ENCODE results near the gene HERC3.
"Not testable (repeated sequence)": the region's sequence is repeated elsewhere in the genome, so short reads cannot be mapped to it uniquely, and the experiment has no call there.

The HERC3 gene

GRCh38 chr4:88609387-88609786 lies 17.1 kb downstream of the HERC3 start:
- peak; percentile 38 to 44 for DNase-seq

GRCh38 chr4:88609794-88610193 lies 17.5 kb downstream of the HERC3 start:
- DNase-seq: not testable (repeated sequence)

GRCh38 chr4:88610771-88611170 lies 18.5 kb downstream of the HERC3 start:
- no peak for DNase-seq

- DNase-seq: peak; percentile 70 to 75
Observed at GRCh38 chr4:88613417-88613875, 21.2 kb downstream of the HERC3 start.

- no peak for DNase-seq
Observed at GRCh38 chr4:88614058-88614457, 21.8 kb downstream of the HERC3 start.

GRCh38 chr4:88616275-88617150 lies 24.2 kb downstream of the HERC3 start:
- no peak for DNase-seq

GRCh38 chr4:88618782-88619485 lies 26.7 kb downstream of the HERC3 start:
- DNase-seq: no peak

- no peak for DNase-seq
Observed at GRCh38 chr4:88619971-88620370, 27.7 kb downstream of the HERC3 start.

GRCh38 chr4:88621763-88622327 lies 29.6 kb downstream of the HERC3 start:
- no peak for DNase-seq

GRCh38 chr4:88623097-88623496 lies 30.8 kb downstream of the HERC3 start:
- no peak for DNase-seq

GRCh38 chr4:88628746-88629145 lies 36.5 kb downstream of the HERC3 start:
- no peak for DNase-seq

- no peak for DNase-seq
Observed at GRCh38 chr4:88629826-88630225, 37.5 kb downstream of the HERC3 start.

- DNase-seq: no peak
Observed at GRCh38 chr4:88630756-88631155, 38.5 kb downstream of the HERC3 start.

GRCh38 chr4:88643932-88644331 lies 51.7 kb downstream of the HERC3 start:
- no peak for DNase-seq

- DNase-seq: no peak
Observed at GRCh38 chr4:88645994-88646393, 53.7 kb downstream of the HERC3 start.

GRCh38 chr4:88646528-88647280 lies 54.4 kb downstream of the HERC3 start:
- DNase-seq: no peak

GRCh38 chr4:88649716-88650115 lies 57.4 kb downstream of the HERC3 start:
- DNase-seq: no peak

GRCh38 chr4:88653371-88653946 lies 61.2 kb downstream of the HERC3 start:
- no peak for DNase-seq

- DNase-seq: no peak
Observed at GRCh38 chr4:88655226-88655625, 62.9 kb downstream of the HERC3 start.

- DNase-seq: peak; percentile 55 to 64
Observed at GRCh38 chr4:88659055-88659889, 67.0 kb downstream of the HERC3 start.

GRCh38 chr4:88659890-88660208 lies 67.6 kb downstream of the HERC3 start:
- DNase-seq: no peak
